ENCODE measurements around the gene SCUBE1.

DNA sequence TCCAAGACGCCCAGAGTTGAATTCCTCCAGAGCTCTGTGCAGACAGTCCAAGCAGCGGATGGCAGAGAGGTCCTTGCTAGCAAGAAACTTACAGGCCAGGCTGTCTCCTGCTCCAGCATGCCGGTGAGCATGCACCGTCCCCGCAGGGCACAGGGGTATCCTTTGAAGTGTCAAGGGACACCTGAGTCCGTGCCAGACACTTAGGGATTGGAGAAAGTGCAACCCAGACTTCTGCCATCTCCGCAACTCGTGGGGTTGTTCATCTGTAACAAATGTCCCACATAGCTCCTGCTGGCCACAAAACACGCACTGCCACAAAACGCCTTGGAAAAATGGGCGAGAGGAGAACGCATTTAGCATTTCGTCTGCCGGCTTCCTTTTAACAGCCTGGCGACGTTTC is 178.5 kb downstream of the SCUBE1 start:
- no peak for TF ChIP-seq POLR2A (IDR thresholded peaks at IDR 0.05)
- TF ChIP-seq, protein P1, sequence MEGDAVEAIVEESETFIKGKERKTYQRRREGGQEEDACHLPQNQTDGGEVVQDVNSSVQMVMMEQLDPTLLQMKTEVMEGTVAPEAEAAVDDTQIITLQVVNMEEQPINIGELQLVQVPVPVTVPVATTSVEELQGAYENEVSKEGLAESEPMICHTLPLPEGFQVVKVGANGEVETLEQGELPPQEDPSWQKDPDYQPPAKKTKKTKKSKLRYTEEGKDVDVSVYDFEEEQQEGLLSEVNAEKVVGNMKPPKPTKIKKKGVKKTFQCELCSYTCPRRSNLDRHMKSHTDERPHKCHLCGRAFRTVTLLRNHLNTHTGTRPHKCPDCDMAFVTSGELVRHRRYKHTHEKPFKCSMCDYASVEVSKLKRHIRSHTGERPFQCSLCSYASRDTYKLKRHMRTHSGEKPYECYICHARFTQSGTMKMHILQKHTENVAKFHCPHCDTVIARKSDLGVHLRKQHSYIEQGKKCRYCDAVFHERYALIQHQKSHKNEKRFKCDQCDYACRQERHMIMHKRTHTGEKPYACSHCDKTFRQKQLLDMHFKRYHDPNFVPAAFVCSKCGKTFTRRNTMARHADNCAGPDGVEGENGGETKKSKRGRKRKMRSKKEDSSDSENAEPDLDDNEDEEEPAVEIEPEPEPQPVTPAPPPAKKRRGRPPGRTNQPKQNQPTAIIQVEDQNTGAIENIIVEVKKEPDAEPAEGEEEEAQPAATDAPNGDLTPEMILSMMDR (IDR thresholded peaks at IDR 0.05): no peak
